ENCODE results near the gene QSOX2. TPM values are rescaled to one million over a fixed set of nuclear protein-coding genes. Genes with fewer than 3 reads are reported as not detected.

QSOX2 gene
- total and polyA plus RNA-seq, 2 experiments from 2014 or later: 9.2 to 29.2 TPM

DNA sequence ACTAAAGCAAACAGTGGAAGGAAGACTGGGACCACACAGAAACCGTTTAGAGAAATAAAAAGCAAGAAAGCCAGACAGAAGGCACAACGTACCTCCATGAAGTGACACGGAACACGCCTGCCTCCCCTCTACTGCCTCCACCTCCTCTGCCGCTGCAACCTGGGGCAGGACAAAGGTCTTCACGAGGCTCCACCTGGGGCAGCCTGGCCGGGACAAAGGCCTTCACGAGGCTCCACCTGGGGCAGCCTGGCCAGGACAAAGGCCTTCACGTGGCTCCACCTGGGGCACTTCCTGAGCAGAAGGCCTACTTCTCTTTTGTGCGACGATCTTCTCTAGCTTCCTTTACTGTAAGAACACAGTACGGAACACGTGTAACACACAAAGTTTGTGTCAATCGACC is 11.7 kb downstream of the QSOX2 start:
- H3K79me2 ChIP-seq (replicated peaks; ENCODE audit: insufficient read depth): peaks cover 80% of the 10 kb centered on the region
- H3K36me3 ChIP-seq (ENCODE audit: insufficient read depth): no peaks in the 10 kb centered on the region
- no peak overlapping the region for H3K27ac ChIP-seq (ENCODE audit: low read depth)
- no peaks in the 10 kb centered on the region for H3K4me1 ChIP-seq (ENCODE audit: insufficient read depth)
- no peak overlapping the region for H3K4me3 ChIP-seq
- H3K27me3 ChIP-seq (ENCODE audit: insufficient read depth): no peaks in the 10 kb centered on the region
- Mint-ChIP-seq H3K4me1 (peaks cover 14% of the 10 kb centered on the region), H3K36me3 (ENCODE audit: low read depth) (peaks cover 3% of the 10 kb centered on the region; the same call in 2 of the 3 replicates), H3K27me3 (ENCODE audit: insufficient read depth, low read depth, poor library complexity) (peaks cover 4% of the 10 kb centered on the region), H3K27ac (0 out of 2 replicates have a peak overlapping the region, but pooled peaks have one; percentile 11), H3K4me3 (no peak overlapping the region), H3K9me3 (no peaks in the 10 kb centered on the region)
- no peak overlapping the region for H3K4me2 ChIP-seq
- H3K9me2 ChIP-seq (ENCODE audit: insufficient read depth): no peaks in the 10 kb centered on the region
- TF ChIP-seq, protein P1, sequence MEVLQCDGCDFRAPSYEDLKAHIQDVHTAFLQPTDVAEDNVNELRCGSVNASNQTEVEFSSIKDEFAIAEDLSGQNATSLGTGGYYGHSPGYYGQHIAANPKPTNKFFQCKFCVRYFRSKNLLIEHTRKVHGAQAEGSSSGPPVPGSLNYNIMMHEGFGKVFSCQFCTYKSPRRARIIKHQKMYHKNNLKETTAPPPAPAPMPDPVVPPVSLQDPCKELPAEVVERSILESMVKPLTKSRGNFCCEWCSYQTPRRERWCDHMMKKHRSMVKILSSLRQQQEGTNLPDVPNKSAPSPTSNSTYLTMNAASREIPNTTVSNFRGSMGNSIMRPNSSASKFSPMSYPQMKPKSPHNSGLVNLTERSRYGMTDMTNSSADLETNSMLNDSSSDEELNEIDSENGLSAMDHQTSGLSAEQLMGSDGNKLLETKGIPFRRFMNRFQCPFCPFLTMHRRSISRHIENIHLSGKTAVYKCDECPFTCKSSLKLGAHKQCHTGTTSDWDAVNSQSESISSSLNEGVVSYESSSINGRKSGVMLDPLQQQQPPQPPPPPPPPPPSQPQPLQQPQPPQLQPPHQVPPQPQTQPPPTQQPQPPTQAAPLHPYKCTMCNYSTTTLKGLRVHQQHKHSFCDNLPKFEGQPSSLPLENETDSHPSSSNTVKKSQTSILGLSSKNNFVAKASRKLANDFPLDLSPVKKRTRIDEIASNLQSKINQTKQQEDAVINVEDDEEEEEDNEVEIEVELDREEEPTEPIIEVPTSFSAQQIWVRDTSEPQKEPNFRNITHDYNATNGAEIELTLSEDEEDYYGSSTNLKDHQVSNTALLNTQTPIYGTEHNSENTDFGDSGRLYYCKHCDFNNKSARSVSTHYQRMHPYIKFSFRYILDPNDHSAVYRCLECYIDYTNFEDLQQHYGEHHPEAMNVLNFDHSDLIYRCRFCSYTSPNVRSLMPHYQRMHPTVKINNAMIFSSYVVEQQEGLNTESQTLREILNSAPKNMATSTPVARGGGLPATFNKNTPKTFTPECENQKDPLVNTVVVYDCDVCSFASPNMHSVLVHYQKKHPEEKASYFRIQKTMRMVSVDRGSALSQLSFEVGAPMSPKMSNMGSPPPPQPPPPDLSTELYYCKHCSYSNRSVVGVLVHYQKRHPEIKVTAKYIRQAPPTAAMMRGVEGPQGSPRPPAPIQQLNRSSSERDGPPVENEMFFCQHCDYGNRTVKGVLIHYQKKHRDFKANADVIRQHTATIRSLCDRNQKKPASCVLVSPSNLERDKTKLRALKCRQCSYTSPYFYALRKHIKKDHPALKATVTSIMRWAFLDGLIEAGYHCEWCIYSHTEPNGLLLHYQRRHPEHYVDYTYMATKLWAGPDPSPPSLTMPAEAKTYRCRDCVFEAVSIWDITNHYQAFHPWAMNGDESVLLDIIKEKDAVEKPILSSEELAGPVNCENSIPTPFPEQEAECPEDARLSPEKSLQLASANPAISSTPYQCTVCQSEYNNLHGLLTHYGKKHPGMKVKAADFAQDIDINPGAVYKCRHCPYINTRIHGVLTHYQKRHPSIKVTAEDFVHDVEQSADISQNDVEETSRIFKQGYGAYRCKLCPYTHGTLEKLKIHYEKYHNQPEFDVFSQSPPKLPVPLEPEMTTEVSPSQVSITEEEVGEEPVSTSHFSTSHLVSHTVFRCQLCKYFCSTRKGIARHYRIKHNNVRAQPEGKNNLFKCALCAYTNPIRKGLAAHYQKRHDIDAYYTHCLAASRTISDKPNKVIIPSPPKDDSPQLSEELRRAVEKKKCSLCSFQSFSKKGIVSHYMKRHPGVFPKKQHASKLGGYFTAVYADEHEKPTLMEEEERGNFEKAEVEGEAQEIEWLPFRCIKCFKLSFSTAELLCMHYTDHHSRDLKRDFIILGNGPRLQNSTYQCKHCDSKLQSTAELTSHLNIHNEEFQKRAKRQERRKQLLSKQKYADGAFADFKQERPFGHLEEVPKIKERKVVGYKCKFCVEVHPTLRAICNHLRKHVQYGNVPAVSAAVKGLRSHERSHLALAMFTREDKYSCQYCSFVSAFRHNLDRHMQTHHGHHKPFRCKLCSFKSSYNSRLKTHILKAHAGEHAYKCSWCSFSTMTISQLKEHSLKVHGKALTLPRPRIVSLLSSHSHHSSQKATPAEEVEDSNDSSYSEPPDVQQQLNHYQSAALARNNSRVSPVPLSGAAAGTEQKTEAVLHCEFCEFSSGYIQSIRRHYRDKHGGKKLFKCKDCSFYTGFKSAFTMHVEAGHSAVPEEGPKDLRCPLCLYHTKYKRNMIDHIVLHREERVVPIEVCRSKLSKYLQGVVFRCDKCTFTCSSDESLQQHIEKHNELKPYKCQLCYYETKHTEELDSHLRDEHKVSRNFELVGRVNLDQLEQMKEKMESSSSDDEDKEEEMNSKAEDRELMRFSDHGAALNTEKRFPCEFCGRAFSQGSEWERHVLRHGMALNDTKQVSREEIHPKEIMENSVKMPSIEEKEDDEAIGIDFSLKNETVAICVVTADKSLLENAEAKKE (CRISPR knock-in tag; IDR thresholded peaks at IDR 0.05): no peak
- no peak for TF ChIP-seq EZH2phosphoT487 (IDR thresholded peaks at IDR 0.05; ENCODE audit: unreplicated experiment)
- DNase-seq (ENCODE audit: low spot score) (no peak), ATAC-seq (peak; percentile 68)
- H3F3A ChIP-seq (replicated peaks; ENCODE audit: low read depth): no peaks in the 10 kb centered on the region
- no peak overlapping the region for H2AFZ ChIP-seq
- H4K20me1 ChIP-seq (replicated peaks; ENCODE audit: insufficient read depth): peaks cover 35% of the 10 kb centered on the region

DNA sequence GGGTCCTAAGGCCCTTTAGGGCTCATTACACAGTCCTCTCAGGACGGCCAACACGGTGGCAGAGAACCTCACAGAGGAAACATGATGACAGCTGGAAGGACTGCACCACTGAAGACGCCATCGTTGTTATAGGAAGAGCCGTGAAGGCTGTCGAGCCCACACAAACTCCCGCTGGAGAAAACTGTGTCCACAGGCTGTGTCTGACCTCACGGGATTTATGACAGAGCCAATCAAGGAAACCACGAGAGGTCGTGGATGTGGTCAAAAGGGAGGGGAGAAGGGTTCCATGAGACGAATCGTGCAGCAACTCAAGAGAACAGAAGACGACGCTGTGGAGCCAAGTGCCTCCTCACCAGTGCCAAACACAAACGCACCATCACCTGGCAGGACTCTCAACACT is 12.2 kb downstream of the QSOX2 start:
- Mint-ChIP-seq H3K9me3 (no peaks in the 10 kb centered on the region), H3K27me3 (ENCODE audit: insufficient read depth, low read depth, poor library complexity) (peaks cover 4% of the 10 kb centered on the region), H3K36me3 (ENCODE audit: low read depth) (peaks cover 3% of the 10 kb centered on the region; the same call in 2 of the 3 replicates), H3K4me1 (peaks cover 14% of the 10 kb centered on the region), H3K27ac (0 out of 2 replicates have a peak overlapping the region, but pooled peaks have one; percentile 11), H3K4me3 (no peak overlapping the region)
- Histone ChIP-seq H3K4me1 (ENCODE audit: insufficient read depth) (no peaks in the 10 kb centered on the region), H3F3A (replicated peaks; ENCODE audit: low read depth) (no peaks in the 10 kb centered on the region), H3K4me2 (no peak overlapping the region), H3K79me2 (replicated peaks; ENCODE audit: insufficient read depth) (peaks cover 80% of the 10 kb centered on the region), H3K9me2 (ENCODE audit: insufficient read depth) (no peaks in the 10 kb centered on the region), H2AFZ (no peak overlapping the region), H3K4me3 (no peak overlapping the region), H3K27ac (ENCODE audit: low read depth) (no peak overlapping the region), H4K20me1 (replicated peaks; ENCODE audit: insufficient read depth) (peaks cover 39% of the 10 kb centered on the region), H3K27me3 (ENCODE audit: insufficient read depth) (no peaks in the 10 kb centered on the region), H3K36me3 (ENCODE audit: insufficient read depth) (no peaks in the 10 kb centered on the region)
- ATAC-seq (no peak), DNase-seq (ENCODE audit: low spot score) (no peak)
- TF ChIP-seq, protein P1 (CRISPR knock-in tag; IDR thresholded peaks at IDR 0.05): no peak
- TF ChIP-seq STAT1 (IDR thresholded peaks at IDR 0.05; ENCODE audit: unreplicated experiment) (no peak), EZH2 (IDR thresholded peaks at IDR 0.05; ENCODE audit: low read depth, unreplicated experiment) (no peak), EZH2phosphoT487 (IDR thresholded peaks at IDR 0.05; ENCODE audit: unreplicated experiment) (no peak)
